HG02571 (cell line): ENCODE measurements around the gene STUM.

Source experiments
- ATAC-seq: cut with Tn5 transposase; IDR thresholded peaks from one replicate; pipeline ENCODE4 v1.9.1; 2021; ENCODE audit warnings: mild to moderate bottlenecking, moderate library complexity; ENCODE audit not compliant: unreplicated experiment

The STUM gene

DNA sequence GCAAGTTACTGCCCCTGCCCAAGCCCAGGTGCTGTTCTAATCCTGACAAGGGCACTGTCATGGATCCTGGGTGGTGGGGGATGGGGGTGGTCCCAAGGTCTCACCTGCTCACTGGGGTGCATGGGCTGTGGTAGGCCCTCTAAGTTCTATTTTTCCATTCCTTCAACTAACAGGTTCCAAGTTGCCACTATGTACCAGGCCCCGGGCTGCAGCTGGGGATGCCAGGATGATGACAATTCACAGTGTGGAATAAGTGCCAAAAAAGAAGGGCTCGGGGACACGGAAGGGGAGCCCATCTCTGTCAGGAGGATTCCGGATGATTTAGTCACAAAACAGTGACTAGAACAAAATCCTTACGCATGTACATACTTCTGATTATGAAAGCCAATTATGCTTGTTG lies 76.0 kb downstream of the STUM start:
- no peak for ATAC-seq

DNA sequence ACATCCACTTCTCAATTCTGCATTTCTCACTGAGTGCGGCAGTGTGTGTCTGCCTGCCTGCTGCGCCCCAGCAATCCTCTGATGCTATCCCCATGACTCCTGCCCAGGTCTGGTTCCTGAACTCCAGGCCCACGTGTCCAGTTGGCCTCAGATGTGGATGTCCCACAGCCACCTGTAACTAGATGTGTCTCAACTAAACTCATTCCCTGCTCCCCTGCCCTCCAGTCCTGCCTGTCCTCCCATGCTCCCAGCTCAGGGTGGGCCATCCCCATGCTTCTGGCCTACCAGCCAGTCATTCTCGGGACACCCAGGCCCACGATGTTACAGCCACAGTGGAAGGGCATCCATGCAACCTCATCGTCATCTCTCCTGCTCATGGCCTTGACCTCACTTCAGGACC lies 76.8 kb downstream of the STUM start:
- no peak for ATAC-seq

DNA sequence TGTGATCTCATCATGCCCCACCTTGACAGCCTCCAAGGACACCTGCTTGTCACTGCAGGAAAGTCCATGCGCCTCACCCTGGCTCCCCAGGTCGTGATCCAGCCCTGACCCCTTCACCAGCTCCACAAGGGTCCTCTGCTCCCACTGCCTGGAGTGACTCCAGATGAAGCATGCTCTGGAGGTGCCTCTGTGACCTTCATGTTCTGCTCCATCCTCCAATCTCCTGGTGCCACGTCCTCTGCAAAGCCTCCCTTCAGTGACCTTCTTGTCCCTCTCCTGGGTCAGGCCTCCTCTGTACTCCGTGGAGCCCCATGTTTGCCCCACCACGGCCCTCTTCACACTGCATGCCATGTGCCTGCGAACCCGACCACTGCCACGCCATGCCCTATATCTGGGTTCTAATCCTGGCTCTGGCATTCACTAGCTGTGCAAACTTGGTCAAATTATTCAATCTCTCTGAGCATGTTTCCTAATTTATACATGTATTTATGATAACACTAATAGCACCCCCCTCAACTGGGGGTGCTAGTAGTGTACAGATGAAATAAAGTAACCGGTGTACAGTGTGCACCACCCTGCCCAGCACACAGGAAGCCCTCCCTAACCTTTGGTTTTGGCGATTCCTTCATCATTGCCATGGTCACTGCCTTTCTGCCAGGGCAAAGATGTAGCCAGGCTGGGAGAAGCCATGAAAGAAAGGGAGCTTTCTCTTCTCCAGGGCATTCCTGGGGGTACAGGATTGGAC lies 77.4 kb downstream of the STUM start:
- peak; percentile 17 for ATAC-seq

DNA sequence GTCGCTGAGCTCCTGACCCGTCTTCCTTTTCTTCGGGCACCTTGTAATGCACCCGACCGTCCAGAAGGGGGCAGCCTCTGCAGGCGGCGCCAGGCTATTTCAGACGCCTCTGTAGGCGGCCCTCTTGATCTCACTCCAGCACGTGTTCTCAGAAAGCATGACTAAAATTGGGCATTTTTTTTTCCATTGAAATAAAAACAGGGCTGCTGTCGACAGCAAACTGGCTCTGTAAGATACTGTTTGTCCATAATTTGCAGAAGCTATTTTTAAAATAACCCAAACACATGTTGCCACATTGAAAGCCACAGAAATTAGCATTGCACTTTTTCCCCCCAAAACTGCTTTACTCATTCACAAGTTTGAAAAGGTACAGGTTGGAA lies 78.0 kb downstream of the STUM start:
- peak; percentile 81 for ATAC-seq

DNA sequence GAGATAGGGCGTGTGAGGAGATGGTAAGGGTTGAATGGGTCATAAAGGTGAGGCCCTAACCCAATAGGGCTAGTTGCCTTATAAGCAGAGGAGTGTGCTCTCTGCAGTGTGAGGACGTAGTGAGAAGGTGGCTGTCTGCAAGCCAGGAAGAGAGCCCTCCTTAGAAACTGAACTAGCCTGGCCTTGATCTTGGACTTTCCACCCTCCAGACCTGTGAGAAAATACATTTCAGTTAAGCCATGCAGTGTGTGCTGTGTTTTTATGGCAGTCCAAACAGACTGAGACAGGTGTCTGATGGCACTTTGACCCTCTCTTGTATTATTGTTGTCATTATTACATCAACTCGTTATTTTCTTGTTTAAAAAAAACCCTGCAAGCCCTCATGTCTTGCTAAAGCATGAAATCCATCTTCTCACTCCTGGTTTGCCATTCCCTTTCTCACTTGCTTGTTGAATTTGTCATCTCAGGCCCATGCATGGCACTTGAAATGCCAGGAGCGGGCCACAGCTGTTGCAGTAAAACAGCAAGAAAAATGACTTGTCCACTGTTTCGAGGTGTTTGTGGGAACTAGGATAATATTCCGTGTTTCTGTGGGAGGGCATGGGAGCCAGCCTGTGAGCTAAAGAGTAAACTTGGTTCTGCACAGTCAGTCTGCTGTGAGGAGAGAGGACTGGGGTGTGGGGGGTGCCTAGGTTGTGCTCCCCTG lies 78.6 kb downstream of the STUM start:
- no peak for ATAC-seq

DNA sequence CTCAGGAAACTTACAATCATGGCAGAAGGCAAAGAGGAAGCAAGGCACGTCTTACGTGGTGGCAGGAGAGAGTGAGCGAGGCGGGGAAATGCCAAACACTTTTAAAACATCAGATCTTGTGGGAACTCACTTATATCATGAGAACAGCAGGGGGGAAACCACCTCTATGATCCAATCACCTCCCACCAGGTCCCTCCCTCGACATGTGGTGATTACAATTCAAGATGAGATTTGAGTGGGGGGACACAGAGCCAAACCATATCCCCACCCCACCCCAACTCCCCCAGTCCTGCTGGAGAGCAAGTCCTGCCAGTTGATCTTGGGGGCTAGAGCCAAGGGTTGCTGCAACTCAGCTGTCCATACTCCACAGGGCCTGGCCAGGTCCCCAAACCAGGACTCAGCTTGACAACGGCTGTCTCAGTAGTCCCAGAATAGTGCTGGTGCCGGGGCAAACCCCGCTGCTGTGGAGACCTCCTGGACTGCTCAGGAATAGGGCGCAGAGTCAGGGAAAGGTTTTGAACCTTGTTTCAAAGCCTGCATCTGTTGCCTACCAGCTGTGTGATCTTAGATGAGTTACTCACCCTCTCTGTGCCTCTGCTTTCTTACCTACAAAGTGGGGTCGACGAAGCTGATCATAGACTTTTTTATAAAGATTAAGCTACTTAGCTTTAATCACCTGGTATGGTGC lies 79.5 kb downstream of the STUM start:
- no peak for ATAC-seq

DNA sequence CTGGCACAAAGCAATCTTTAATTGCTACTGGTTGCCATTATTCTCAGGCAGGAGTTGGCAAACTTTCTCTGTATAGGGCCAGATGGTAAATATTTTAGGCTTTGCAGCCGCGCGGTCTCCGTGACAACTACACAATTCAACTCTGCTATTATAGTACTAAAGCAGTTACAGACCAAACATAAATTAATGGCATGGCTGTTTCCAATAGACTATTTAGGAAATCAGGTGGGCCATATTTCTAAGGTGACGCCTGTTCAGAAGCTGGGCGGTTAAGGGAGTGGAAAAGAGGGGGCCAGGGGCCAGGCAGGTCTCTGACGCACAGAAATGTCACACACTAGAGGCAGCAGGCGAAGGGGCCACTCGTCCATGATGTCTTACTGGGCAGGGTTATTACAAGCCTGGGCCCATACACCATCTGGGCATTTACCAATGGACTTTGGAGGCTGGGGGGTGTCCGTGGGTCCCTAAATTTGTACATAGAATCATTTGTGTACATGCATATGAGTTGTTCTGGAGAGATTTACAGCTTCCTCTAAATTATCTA lies 80.1 kb downstream of the STUM start:
- no peak for ATAC-seq

DNA sequence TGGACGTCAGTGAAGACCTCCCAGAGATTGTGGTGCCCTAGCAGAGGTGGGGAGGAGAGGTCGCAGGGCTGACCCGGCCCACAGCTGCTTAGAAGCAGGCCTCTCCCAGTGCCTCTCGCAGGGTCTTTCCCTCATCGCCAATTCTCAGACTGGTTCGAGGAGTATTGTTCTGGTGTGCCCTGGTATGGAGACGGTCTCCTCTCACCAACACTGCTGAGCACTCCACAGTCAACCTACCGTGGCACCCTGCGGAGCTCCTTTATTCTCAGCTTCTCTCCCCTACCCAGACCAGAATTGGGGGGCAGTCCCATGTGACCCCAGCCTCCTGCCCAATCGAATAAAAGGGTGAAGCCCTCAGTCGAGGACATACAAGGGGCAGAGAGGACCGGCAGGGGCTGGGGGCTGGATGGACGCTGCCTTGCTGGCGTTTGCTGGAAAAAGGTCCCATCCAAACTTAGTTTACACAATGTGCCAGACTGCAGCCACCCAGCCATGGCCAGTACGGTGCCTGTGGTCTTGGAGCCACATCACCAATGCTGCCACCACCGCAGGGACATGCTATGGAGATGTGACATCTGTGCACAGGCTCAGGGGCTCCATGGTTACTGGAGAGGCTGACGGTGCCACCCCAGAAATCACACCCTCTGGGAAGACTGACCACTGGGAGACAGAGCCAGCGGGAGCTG lies 80.8 kb downstream of the STUM start:
- ATAC-seq, result no peak

DNA sequence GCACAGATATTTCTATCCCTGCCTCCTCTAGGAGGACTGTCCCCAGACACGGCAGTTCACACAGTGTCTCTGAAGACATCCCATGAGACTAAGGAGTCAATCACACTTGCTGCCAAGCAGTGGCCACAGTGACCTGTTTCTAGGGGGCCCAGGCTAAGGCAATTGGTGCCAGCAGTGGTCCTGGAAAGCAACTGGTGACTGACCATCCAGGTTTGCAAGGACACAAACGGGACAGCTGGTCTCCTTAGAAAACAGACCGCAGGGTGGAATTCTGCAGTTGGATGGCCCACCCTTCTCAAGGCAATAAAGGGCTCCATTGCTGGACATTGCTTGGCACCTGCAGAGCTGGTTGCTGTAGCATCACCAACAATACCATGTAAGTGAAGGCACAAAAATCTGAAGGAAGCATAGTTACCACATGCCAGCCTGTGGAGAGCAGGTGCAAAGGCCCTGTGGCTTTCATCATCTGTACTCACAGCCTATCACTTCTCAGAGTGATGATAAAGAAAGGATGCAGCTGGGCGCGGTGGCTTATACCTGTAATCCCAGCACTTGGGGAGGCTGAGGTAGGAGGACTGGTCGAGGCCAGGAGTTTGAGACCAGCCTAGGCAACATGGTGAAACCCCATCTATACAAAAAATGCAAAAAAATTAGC lies 81.5 kb downstream of the STUM start:
- no peak for ATAC-seq

DNA sequence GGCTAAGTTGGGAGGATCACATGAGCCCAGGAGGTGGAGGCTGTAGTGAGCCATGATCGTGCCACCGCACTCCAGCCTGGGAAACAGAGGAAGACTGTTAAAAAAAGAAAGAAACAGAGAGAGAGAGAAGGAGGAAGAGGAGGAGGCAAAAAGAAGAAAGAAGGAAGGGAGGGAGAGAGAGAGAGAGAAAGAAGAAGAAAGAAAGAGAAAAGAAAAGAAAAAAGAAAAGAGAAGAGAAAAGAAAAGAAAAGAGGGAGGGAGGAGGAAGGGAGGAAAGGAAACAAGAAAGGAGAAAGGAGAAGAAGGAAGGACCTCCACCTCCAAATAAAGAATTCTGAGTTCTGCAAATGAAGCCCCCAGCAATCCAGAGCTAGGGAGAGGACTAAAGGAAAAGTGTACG lies 82.0 kb downstream of the STUM start:
- ATAC-seq, result no peak

DNA sequence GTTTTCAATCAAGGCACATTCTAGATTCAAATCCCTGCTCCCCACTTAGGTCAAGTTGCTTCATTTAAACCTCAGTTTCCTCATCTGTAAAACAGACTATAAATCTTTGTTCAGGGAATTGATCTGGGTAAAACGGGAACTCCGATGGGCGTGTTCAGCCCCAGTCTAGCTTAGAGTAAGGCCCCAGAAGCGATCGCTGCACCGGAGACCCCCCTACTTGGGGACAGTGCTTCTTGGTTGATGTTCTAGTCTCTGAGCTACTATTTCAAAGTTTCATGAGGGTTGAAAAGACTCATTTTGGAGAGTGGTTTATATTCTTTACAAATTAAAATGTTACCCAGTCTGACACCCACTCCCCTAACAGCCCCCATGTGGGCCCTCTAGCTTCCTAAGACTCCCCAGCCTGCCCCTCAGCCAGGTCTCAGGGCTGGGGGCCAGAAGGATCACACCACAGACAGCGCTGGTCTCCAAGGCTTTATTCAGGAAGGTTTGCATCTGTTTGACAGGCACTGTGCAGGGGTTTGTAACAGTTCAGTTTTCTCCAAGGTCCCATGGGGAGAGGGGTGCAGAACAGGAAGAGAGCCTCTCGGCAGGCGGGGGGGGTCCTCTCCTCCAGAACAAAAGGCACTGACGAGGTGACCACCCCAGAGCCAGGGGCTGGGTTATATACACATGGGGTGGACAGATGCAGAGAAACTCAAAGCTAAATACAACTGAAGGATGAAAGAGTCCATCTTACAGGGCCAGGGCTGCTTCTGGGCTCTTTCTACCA lies 82.9 kb downstream of the STUM start:
- no peak for ATAC-seq

DNA sequence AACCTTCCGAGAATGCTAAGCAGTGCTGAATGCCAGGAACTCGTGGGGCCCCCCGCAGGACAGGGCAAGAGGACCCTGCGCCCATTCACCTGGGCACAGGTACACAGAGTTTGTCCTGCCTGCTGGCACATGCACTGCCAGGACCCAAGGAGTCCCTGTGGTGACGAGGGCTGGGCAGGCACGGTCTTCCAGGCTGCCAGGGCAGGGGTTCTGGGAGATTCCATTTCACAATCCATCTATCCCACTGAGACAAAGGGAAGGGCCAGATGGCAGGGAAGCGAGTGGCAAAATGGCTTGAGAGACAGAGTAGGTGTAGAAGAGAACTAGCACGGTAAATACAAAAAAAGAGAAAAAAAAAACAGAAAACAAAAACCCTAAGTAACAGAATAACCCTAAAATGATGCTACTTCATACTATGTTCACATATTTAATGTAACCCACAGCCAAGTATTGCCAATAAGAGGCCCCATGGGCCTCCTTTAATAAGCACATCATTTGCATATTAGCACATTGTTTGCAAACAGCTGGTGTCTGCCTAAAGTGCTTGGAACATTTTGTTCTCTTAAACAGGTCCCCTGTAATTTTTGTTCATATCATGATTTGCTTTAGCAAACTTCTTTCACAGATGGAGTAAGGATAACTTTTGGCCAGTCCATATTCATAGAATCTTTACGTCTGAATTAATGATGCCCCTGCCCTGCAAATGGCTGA lies 83.8 kb downstream of the STUM start:
- no peak for ATAC-seq

DNA sequence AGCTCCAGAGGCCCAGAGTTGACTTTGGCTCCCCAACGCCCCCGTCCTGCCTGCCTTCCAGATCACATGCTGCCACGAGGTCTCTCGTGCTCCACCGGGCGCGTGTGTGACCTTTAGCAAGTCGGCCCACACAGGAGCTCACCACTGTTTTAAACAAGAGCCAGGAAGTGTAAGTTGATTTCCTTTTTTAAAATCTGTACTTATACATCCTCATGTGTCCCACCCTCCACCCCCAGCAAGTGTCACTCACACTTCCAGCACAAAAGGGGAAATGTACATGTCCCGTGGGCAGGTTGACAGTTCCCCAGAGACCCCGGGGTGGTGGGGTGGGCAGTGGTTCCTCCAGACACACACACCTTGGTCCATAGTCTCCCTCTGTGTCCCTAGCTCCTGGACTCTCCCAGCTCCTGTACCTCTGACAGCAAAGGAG lies 84.4 kb downstream of the STUM start:
- no peak for ATAC-seq

DNA sequence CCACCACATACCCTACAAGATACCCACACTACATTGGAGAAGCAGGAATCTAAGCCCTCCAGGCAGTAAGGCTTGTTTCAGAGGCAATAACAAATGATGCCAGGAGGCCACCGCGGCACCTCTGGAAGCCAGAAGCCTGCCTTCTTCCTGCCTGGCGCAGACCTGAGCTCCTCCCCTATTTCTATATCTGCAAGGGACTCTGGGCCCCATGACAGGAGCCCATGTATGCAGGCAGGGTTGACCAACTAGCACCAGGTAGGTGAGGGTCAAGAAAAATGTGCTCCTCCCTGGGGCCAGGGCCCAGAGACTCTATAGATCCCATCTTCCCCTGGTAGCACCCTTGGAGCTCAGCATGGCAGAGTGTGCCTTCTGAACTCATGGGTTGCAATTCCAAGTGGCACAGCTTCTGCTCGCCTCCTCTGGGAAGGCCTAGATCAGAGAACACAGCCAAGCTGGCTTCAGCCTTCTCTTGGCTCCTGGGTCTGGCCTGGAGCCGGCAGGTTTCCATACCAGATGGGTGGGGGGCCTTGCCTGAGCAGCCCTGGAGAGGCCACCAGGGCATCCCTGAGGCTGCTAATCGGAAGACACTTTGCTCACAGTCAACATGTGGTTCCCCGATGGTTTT lies 85.1 kb downstream of the STUM start:
- no peak for ATAC-seq

DNA sequence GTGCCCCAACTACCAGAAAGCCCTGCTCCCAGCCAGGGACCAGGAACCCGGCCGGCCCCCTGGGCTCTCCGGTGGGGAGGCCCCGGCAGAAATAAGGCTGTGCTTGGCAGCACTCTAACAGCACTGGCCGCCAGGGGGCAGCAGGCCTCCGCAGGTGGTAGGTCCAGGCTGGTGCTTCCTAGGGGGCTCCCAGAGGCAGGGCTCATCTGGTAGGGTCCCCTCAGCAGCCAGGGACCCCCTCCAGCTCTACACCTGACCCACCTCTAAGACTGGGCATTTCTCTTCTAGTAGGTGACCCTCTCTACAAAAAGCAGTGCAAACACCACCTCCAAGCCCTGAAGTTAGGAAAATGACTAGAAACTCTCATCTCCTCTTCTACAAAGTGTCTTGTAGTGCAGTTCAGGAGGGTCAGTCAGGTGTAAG lies 85.6 kb downstream of the STUM start:
- ATAC-seq, result peak; percentile 60

DNA sequence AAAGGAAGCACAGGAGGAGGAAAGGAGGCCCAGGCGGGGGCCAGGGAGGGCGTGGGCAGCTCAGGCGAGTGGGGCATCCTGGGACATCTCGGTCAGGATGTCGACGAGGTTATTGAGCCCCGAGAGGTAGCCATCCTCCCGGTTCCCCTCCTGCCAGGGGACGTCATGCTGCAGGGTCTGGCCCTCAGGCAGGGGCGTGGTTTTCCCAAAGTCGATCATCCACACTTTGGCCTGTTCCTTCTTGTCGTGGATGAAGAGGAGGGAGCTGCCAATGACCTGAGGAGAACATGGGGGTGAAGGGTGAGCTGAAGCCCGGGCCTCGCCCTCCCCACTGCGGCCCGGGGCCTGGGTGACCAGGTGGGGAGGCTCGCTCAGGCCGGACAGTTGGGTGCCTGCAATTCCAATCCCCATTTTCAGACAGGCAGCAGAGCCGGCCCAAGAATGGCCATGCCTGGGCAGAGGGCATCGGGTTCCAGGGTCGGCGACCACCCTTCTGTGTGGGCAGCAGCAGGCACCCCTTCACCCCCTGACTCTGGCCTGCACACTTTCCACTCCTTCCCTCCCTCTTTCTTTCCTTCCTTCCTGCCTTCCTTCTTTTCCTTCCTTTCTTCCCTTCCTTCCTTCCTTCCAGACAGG lies 86.2 kb downstream of the STUM start:
- no peak for ATAC-seq

DNA sequence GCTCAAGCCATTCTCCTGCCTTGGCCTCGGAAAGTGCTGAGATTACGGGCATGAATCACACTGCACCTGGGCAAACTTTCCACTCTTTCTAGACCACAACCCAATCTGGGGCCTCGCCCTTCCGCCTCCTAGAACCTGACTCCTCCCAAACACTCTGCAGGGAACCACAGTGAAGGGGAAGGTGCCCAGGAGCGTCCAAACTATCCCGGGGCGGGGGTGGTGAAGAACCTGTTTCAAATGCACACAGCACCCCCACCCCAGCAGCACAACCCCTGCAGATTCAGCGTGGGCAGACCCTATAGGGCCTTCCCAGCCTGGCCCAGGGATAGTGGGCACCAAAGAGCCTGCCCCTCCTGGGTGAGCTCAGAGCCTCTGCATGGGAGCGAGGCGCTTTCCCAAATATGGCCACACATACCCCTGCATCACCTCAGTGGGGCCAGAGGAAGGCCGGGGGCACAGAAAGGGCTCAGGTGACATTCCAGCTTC lies 86.9 kb downstream of the STUM start:
- ATAC-seq, result no peak

DNA sequence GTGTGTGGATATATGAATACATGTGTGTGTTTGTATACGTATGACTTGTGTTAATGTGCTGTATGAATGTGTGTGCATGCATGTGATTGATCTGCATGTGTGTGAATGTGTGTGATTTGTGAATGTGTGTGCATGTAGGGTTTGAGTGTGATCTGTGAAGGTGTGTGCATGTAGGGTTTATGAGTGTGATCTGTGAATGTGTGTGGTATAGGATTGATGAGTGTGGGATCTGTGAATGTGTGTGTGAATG lies 88.2 kb downstream of the STUM start:
- no peak for ATAC-seq
